Osteoblast (primary cell): ENCODE data around the gene ALDH8A1. TPM values are rescaled to one million over a fixed set of nuclear protein-coding genes. Genes with fewer than 3 reads are reported as not detected.

ENCODE experiments used
- DNase-seq: peaks from one replicate; pipeline ENCODE4 v3.0.0; 2011; ENCODE audit warnings: low spot score, mixed read lengths; ENCODE audit not compliant: insufficient read length; ENCODE audit errors: missing footprints
- H2AFZ ChIP-seq: 2 replicates; pipeline ENCODE4 v1.6.0; 2011; ENCODE audit warnings: mild to moderate bottlenecking, low read length
- H3K27ac ChIP-seq: 2 replicates; pipeline ENCODE4 v1.5.1; 2011; ENCODE audit warnings: mild to moderate bottlenecking, low read depth, low read length, moderate library complexity
- H3K27me3 ChIP-seq: 2 replicates; pipeline ENCODE4 v1.6.0; 2012; ENCODE audit warnings: mild to moderate bottlenecking, control low read depth, inconsistent platforms, low read length, moderate library complexity; ENCODE audit not compliant: insufficient read depth
- H3K36me3 ChIP-seq: 2 replicates; pipeline ENCODE4 v1.5.1; 2011; ENCODE audit warnings: mild to moderate bottlenecking, low read length, control low read depth, moderate library complexity; ENCODE audit not compliant: insufficient read depth
- H3K4me1 ChIP-seq: 2 replicates; pipeline ENCODE4 v1.5.1; 2011; ENCODE audit warnings: mild to moderate bottlenecking, low read length, control low read depth, moderate library complexity; ENCODE audit not compliant: insufficient read depth
- H3K4me2 ChIP-seq: 2 replicates; pipeline ENCODE4 v1.6.0; 2011; ENCODE audit warnings: mild to moderate bottlenecking, low read length; ENCODE audit not compliant: insufficient read depth
- H3K4me3 ChIP-seq: fragments of 200-600 bp; sonication (generic); 3 replicates; pipeline ENCODE4 v1.5.1; 2012; ENCODE audit warnings: mild to moderate bottlenecking, low read length, inconsistent platforms; ENCODE audit not compliant: insufficient read depth
- H3K79me2 ChIP-seq: 2 replicates; pipeline ENCODE4 v1.6.0; 2012; ENCODE audit warnings: mild to moderate bottlenecking, low read length, control low read depth, inconsistent platforms; ENCODE audit not compliant: insufficient read depth
- H3K9me3 ChIP-seq: 2 replicates; pipeline ENCODE4 v1.5.1; 2011; ENCODE audit warnings: low read depth, low read length, control low read depth
- H4K20me1 ChIP-seq: 2 replicates; pipeline ENCODE4 v1.6.0; 2012; ENCODE audit warnings: mild to moderate bottlenecking, low read length, control low read depth; ENCODE audit not compliant: insufficient read depth
- CTCF ChIP-seq: IDR thresholded peaks from 2 replicates; pipeline ENCODE4 v1.5.1; 2011; ENCODE audit warnings: mild to moderate bottlenecking, low read depth, low read length, moderate library complexity; ENCODE audit errors: extremely low read depth
- total RNA-seq: library from RNA; depleted of rRNA; stranded (reverse); fragments of >200 nt; gene quantifications from 2 replicates; pipeline ENCODE4 v1.2.3, GENCODE V29; 2012

The ALDH8A1 gene
- total RNA-seq, 1 donor, result under 0.01 TPM

GRCh38 chr6:134878136-134878535 is 71.8 kb downstream of the ALDH8A1 start:
- H3K36me3 ChIP-seq, result no peaks in the 10 kb centered on the region
- H4K20me1 ChIP-seq, result no peaks in the 10 kb centered on the region
- no peak overlapping the region for H2AFZ ChIP-seq
- DNase-seq, result no peak
- no peak overlapping the region for H3K27ac ChIP-seq
- H3K4me2 ChIP-seq, result no peak overlapping the region
- H3K4me1 ChIP-seq, result no peaks in the 10 kb centered on the region
- H3K27me3 ChIP-seq, result no peaks in the 10 kb centered on the region
- no peaks in the 10 kb centered on the region for H3K79me2 ChIP-seq
- TF ChIP-seq CTCF, result no peak
- H3K9me3 ChIP-seq, result no peaks in the 10 kb centered on the region
- H3K4me3 ChIP-seq, result no peak overlapping the region

GRCh38 chr6:134875367-134875766 is 74.5 kb downstream of the ALDH8A1 start:
- Histone ChIP-seq H3K9me3 (no peaks in the 10 kb centered on the region), H3K4me3 (no peak overlapping the region), H3K27me3 (no peaks in the 10 kb centered on the region), H3K4me2 (no peak overlapping the region), H3K36me3 (no peaks in the 10 kb centered on the region), H2AFZ (no peak overlapping the region), H4K20me1 (no peaks in the 10 kb centered on the region), H3K27ac (no peak overlapping the region), H3K79me2 (no peaks in the 10 kb centered on the region), H3K4me1 (no peaks in the 10 kb centered on the region)
- TF ChIP-seq CTCF, result no peak
- DNase-seq, result no peak

- DNase-seq, result no peak
- H3K36me3 ChIP-seq, result no peaks in the 10 kb centered on the region
- no peak overlapping the region for H3K4me2 ChIP-seq
- H3K27ac ChIP-seq, result no peak overlapping the region
- H2AFZ ChIP-seq, result no peak overlapping the region
- H3K9me3 ChIP-seq, result no peaks in the 10 kb centered on the region
- H3K27me3 ChIP-seq, result no peaks in the 10 kb centered on the region
- no peaks in the 10 kb centered on the region for H4K20me1 ChIP-seq
- H3K4me3 ChIP-seq, result no peak overlapping the region
- H3K79me2 ChIP-seq, result no peaks in the 10 kb centered on the region
- no peaks in the 10 kb centered on the region for H3K4me1 ChIP-seq
- no peak for TF ChIP-seq CTCF
Measured at GRCh38 chr6:134873500-134874388, 76.2 kb downstream of the ALDH8A1 start.

- Histone ChIP-seq H3K9me3 (no peaks in the 10 kb centered on the region), H3K79me2 (no peaks in the 10 kb centered on the region), H3K4me2 (no peak overlapping the region), H2AFZ (no peak overlapping the region), H3K4me1 (no peaks in the 10 kb centered on the region), H3K27me3 (no peaks in the 10 kb centered on the region), H3K36me3 (no peaks in the 10 kb centered on the region), H3K27ac (no peak overlapping the region), H3K4me3 (no peak overlapping the region), H4K20me1 (no peaks in the 10 kb centered on the region)
- DNase-seq, result peak; percentile 52
- TF ChIP-seq CTCF, result no peak
Measured at GRCh38 chr6:134870677-134871498, 79.0 kb downstream of the ALDH8A1 start.
